NCI-H446 (cell line): ENCODE data around the gene ARHGEF1.

Experiments used
- DNase-seq, 2 experiments: peaks; one replicate each; lab custom pipeline; 2025; lab: John Stamatoyannopoulos, UW

Gene ARHGEF1

DNA sequence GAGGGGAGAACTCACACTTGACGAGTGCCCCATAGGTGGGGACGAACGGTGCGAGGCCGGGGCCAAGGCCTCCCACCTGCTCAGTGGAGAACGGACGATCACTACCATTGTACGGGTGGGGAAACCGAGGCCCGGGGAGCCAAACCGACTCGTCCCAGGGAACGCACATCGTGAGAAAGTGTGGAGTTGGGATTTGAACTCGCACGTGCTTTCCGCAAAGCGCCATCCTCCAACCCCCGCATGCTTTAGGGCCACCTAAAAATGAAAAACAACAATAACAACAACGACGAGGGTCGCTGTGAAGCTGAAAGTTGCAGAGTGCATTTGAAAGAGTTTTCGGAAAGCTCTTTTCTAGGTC is 458 bp downstream of the ARHGEF1 start:
- DNase-seq: no peak

- peak; percentile 94 to 99 for DNase-seq
These were observed 1.1 kb downstream of the ARHGEF1 start for GRCh38 chr19:41883821-41884733.

- DNase-seq: no peak
These were observed 4.1 kb downstream of the ARHGEF1 start for GRCh38 chr19:41886761-41887710.

DNA sequence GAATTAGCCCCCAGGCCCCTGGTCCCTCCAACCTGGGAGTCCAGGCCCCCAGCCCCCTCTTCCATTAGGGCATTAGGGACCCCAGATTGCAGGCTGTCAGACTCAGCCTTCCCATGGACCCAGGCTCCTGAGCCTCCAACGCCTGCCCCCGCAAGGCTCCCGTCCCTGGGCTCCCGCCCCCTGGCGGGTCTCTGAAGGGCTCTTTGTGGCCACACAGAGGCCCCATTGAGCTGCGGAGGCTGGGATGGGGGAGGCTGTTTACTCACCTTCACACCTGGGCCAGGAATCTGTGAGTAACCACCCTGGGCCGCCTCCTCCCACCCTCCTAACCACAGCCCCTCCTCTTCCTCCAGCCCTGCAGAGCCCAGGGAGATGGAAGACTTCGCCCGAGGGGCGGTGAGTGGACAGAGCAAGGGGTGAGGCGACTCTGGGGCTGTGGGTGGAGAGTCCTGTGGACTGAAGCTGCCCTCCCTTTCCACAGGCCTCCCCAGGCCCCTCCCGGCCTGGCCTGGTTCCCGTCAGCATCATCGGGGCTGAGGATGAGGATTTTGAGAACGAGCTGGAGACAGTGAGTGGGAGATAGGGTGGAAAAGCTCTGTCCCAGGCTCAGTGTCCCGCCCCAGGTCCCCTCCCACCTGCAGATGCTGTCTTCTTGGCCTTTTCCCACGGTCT is 4.9 kb downstream of the ARHGEF1 start:
- DNase-seq: no peak

- no peak for DNase-seq
These were observed 5.9 kb downstream of the ARHGEF1 start for GRCh38 chr19:41888926-41889325.

GRCh38 chr19:41889896-41890295 is 6.9 kb downstream of the ARHGEF1 start:
- no peak for DNase-seq

DNA sequence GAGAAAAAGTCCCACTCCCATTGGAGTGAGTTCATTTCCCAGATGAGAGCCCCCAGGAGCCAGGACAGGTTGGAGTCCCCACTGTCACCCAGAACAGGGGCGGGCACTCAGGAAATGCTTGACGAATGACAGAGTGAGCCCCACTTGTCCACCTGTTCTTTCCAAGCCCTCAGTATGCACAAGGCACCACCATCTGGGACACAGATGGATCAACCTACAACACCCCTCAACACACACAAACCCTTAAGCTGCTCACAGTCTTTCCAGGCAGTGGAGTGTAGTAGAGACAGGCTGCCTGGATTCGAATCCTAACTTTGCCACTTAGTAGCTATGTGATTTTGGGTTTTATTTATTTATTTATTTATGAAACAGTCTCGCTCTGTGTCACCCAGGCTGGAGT is 8.0 kb downstream of the ARHGEF1 start:
- no peak for DNase-seq

DNA sequence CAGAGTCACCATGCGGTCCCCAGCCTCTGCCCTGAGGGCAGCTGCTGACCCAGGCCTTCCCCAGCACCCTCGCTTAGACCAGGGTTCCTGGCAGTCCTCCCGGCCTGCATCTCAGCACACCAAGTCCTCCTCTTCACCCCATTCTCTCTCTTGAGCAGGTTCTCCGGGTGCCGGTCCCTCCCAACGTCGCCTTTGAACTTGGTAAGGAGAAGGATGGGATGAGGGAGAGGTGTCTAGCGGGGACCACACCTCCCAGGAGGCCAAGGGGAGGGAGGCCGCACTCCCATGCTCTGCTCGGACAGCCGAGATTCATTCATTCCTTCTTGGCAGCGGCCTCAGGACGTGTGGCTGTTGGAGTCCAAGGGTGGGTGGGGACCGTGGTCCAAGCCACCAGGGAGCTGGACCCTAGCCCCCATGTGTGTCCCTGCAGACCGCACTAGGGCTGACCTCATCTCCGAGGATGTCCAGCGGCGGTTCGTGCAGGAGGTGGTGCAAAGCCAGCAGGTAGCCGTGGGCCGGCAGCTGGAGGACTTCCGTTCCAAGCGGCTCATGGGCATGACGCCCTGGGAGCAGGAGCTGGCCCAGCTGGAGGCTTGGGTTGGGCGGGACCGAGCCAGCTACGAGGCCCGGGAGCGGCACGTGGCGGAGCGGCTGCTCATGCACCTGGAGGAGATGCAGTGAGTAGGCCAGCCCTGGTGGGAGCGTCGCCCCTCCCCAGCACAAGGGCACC is 9.4 kb downstream of the ARHGEF1 start:
- no peak for DNase-seq

GRCh38 chr19:41893899-41894298 is 10.9 kb downstream of the ARHGEF1 start:
- DNase-seq: no peak

GRCh38 chr19:41894350-41894749 is 11.4 kb downstream of the ARHGEF1 start:
- no peak for DNase-seq

GRCh38 chr19:41895745-41896580 is 13.0 kb downstream of the ARHGEF1 start:
- no peak for DNase-seq

DNA sequence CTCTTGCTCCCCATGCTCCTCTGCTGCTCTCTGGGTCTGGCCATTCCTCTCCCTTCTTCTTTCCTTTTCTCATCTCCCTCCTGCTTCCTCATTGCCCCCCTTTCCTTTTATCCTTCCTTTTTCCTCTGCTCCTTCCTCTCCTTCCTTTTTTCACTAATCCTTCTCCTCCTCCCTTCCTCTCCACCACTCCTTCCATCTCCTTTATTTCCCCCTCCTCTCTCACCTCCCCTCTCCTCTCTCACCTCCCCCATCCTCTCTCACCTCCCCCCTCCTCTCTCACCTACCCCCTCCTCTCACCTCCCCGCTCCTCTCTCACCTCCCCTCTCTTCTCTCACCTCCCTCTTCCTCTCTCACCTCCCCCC is 13.6 kb downstream of the ARHGEF1 start:
- DNase-seq: no peak

DNA sequence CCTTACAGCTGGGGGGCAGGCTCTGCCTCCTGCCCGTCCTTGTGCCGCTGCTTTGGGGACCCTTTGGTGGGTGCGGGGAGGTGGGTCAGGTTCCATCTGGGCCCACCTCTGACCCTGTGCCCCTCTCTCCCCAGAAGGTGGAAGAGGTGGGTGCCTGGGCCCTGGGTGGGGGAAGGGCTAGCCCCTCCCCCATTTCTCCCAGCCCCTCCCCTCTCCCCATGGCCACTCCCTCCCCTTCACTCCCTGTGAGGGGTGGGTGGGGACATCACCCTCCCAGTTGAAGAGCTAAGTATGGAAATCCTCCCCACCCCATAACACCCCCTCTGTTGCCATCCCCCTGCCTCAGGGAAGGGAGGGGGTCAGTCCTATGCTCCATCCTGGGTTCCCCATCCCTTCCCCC is 14.2 kb downstream of the ARHGEF1 start:
- DNase-seq: no peak

DNA sequence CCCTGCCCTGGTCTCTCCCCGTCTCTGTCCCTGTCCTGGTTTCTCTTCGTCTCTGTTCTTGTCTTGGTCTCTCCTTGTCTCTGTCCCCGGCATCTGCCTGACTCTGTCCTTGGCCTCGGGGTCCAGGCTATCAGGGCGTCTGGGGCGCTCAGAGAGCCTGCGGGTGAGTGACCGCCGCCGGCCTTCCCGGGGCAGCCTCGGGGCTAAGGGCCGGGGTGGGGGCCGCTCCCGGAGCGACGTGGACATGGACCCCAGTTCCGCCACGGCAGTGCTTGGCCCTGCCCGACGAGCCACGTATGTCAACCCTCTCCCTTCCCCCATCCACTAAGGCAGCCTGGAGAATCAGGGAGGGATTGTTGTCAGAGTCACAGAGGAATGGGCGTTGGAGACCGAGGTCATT is 14.8 kb downstream of the ARHGEF1 start:
- DNase-seq: no peak

- DNase-seq: no peak
These were observed 15.3 kb downstream of the ARHGEF1 start for GRCh38 chr19:41898235-41898634.

DNA sequence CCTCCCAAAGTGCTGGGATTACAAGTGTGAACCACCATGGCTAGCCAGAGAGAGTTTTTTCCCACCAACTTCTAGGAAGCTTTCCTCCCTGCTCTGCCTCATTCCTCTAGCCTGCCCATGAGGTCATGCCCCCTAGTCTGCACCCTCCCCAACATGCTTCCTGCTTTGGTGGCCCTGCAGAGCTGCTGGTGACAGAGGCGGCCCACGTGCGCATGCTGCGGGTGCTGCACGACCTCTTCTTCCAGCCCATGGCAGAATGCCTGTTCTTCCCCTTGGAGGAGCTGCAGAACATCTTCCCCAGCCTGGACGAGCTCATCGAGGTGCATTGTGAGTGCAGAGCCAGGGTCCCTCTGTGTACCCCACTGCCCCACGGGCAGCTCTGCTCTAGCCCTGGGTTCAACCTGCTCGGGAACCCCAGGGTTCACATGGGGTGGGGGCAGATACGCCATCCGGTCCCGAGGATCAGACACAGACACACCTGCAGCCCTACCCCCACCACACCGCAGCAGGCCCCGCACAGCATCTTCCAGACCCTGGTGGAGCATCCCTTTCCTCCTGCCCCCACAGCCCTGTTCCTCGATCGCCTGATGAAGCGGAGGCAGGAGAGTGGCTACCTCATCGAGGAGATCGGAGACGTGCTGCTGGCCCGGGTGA is 18.9 kb downstream of the ARHGEF1 start:
- DNase-seq: no peak

- no peak for DNase-seq
These were observed 19.6 kb downstream of the ARHGEF1 start for GRCh38 chr19:41902594-41902993.

DNA sequence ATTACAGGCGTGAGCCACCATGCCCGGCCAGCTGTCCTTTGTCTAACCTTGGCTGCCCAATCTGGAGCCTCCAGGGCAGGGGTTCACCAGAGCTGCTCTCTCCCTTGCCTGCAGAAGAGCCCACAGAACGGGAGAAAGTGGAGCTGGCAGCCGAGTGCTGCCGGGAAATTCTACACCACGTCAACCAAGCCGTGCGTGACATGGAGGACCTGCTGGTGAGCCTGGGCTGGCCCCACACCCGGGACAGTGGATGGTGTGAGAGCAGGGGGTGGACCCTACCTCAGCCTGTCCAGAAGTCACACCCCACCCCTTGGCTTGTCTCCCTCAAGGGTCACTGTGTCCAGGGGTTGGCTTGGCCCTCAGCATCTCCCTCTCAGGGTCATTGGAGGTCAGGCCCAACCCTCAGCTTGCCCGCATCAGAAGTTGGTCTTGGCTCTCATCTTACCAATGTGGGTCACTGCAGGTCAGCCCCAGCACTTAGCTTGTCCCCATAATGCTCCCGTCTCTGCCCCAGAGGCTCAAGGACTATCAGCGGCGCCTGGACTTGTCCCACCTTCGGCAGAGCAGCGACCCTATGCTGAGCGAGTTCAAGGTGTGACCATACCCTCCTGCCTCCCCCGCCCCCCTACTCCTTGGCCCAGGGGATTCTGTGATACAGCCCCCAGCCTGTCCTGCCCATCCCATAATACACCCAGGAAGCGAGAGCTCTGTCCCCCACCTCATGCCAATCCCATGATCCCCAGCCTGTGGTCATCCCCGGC is 20.4 kb downstream of the ARHGEF1 start:
- DNase-seq: no peak

DNA sequence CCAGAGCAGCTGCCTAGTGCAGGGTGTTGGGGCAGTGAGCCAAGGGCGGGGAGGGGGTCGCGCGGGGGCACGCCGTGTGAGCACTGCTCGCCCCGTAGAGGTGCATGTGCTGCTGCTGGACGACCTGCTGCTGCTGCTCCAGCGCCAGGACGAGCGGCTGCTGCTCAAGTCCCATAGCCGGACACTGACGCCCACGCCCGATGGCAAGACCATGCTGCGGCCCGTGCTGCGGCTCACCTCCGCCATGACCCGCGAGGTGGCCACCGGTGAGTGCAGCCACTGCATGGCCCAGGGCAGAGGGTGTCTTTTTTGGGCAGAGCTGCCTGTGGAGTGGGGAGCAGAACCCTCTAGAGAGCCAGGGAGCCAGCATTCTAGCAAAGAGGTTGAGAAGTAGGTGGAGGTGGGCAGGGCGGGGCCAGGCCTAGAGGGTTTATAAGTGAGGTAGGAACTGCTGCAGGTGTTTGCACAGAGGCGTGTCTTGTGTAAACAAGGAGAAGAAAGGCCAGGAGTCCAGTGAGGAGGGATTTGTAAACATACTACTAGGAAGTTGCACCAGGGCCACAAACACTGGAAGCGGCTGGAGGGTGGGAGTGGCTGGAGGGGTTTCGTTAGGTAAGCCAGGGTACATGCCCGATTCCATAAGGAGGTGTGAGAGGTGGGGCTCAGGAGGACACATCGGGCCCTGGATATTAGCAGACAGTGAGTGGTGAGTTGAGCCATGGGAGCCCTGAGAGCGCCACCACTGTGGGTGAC is 21.3 kb downstream of the ARHGEF1 start:
- DNase-seq: no peak
